Endothelial cell of umbilical vein (primary cell): ENCODE results near the gene C17orf67. TPM values are rescaled to one million over a fixed set of nuclear protein-coding genes. Genes with fewer than 3 reads are reported as not detected.

ENCODE experiments used
- BruUV-seq: library from RNA; stranded (reverse); fragments of 400-500 nt; replicated peaks from 2 replicates; lab custom pipeline; 2021; lab: Mats Ljungman, UMichigan
- CTCF ChIA-PET: fragments of 300-600, 350-600 bp; sonication (Branson Sonifier 250); formaldehyde crosslinking; loops from one replicate; lab custom pipeline; 2021; ENCODE audit warnings: antibody characterized with exemption, inconsistent platforms; lab: Charles Lee
- POLR2A ChIA-PET: fragments of 300-600, 350-600 bp; sonication (Branson Sonifier 250); formaldehyde crosslinking; loops from one replicate; lab custom pipeline; 2021; ENCODE audit warnings: antibody characterized with exemption, inconsistent platforms; lab: Charles Lee
- DNase-seq: peaks from one replicate; pipeline ENCODE4 v3.0.0-alpha.2; 2011; ENCODE audit warnings: low read depth, low spot score
- FAIRE-seq: peaks from 2 replicates; lab custom pipeline; 2011; peaks lifted over from hg19 to GRCh38; lab: Jason Lieb, UNC
- H2AFZ ChIP-seq: 2 replicates; pipeline ENCODE4 v1.6.0; 2012; ENCODE audit warnings: low read depth, low read length, control low read depth, inconsistent platforms
- H3K27ac ChIP-seq: 2 replicates; pipeline ENCODE4 v1.5.1; 2011; ENCODE audit warnings: low read depth, mild to moderate bottlenecking, control low read depth, low read length, moderate library complexity; ENCODE audit not compliant: insufficient read depth
- H3K27me3 ChIP-seq, 2 experiments: 2 replicates each; pipeline versions ENCODE4 v1.6.0 to v1.6.1; 2011; ENCODE audit warnings: low read length in 2 of 2, mixed read lengths in 1 of 2; ENCODE audit not compliant: control insufficient read depth in 2 of 2, insufficient read depth in 2 of 2
- H3K36me3 ChIP-seq, 2 experiments: 2 replicates in 1 of 2; 3 replicates in 1 of 2; pipeline ENCODE4 v1.5.1; 2011; ENCODE audit warnings: low read length in 2 of 2, mild to moderate bottlenecking in 1 of 2, moderate library complexity in 1 of 2; ENCODE audit not compliant: control insufficient read depth in 2 of 2, insufficient read depth in 2 of 2; ENCODE audit errors: extremely low read depth in 1 of 2
- H3K4me1 ChIP-seq: 3 replicates; pipeline ENCODE4 v1.5.1; 2011; ENCODE audit warnings: mild to moderate bottlenecking, low read length; ENCODE audit not compliant: control insufficient read depth, insufficient read depth; ENCODE audit errors: extremely low read depth
- H3K4me2 ChIP-seq: 2 replicates; pipeline ENCODE4 v1.6.1; 2011; ENCODE audit warnings: low read length, control low read depth, mixed read lengths; ENCODE audit not compliant: insufficient read depth
- H3K4me3 ChIP-seq, 3 experiments: fragments of 200-600 bp in 1 of 3; sonication (generic), shearing (Covaris generic) in 1 of 3; replicated peaks in 1 of 3; 2 replicates each; pipeline ENCODE4 v1.5.1; 2011 to 2016; ENCODE audit warnings: control low read depth in 3 of 3, low read length in 3 of 3, mild to moderate bottlenecking in 2 of 3, inconsistent platforms in 1 of 3, low read depth in 1 of 3, moderate library complexity in 1 of 3; ENCODE audit not compliant: insufficient read depth in 1 of 3
- H3K79me2 ChIP-seq: 2 replicates; pipeline ENCODE4 v1.6.0; 2012; ENCODE audit warnings: low read length, inconsistent platforms; ENCODE audit not compliant: control insufficient read depth, insufficient read depth
- H3K9ac ChIP-seq: replicated peaks from 2 replicates; pipeline ENCODE3; 2011; ENCODE audit warnings: low read length, control low read depth; ENCODE audit not compliant: insufficient read depth; ENCODE audit errors: extremely low read depth
- H3K9me1 ChIP-seq: replicated peaks from 3 replicates; pipeline ENCODE4 v1.6.0; 2011; ENCODE audit warnings: mild to moderate bottlenecking, low read length; ENCODE audit not compliant: control insufficient read depth, insufficient read depth; ENCODE audit errors: extremely low read depth
- H3K9me3 ChIP-seq: replicated peaks from 2 replicates; pipeline ENCODE4 v1.5.1; 2012; ENCODE audit warnings: low read length, inconsistent platforms; ENCODE audit not compliant: control insufficient read depth, insufficient read depth
- H4K20me1 ChIP-seq: replicated peaks from 2 replicates; pipeline ENCODE3; 2011; ENCODE audit warnings: mild to moderate bottlenecking, low read length; ENCODE audit not compliant: control insufficient read depth, insufficient read depth; ENCODE audit errors: extremely low read depth
- EZH2 ChIP-seq: IDR thresholded peaks from 2 replicates; pipeline ENCODE4 v1.6.1; 2012; ENCODE audit warnings: borderline replicate concordance, low read depth, mild to moderate bottlenecking, moderate library complexity, low read length, inconsistent platforms; ENCODE audit not compliant: severe bottlenecking
- FOS ChIP-seq: IDR thresholded peaks from 2 replicates; pipeline ENCODE4 v1.6.1; 2011; ENCODE audit warnings: mild to moderate bottlenecking, low read length, moderate library complexity, borderline replicate concordance; ENCODE audit not compliant: insufficient read depth
- GATA2 ChIP-seq: IDR thresholded peaks from 2 replicates; pipeline ENCODE4 v1.7.0; 2011; ENCODE audit warnings: low read depth, mild to moderate bottlenecking, moderate library complexity, mixed read lengths, low read length; ENCODE audit not compliant: insufficient read length, insufficient read depth
- MAX ChIP-seq: IDR thresholded peaks from 2 replicates; pipeline ENCODE4 v1.6.1; 2011; ENCODE audit not compliant: insufficient read depth, insufficient read length
- MYC ChIP-seq: IDR thresholded peaks from one replicate; pipeline ENCODE4 v1.6.1; 2011; ENCODE audit warnings: mild to moderate bottlenecking, low read depth, low read length
- POLR2A ChIP-seq: IDR thresholded peaks from 2 replicates; pipeline ENCODE4 v1.6.1; 2012; ENCODE audit warnings: low read depth, mild to moderate bottlenecking, control low read depth, low read length
- POLR2AphosphoS5 ChIP-seq: IDR thresholded peaks from 2 replicates; pipeline ENCODE4 v1.6.1; 2012; ENCODE audit warnings: low read depth, mild to moderate bottlenecking, control low read depth, low read length, moderate library complexity; ENCODE audit not compliant: insufficient read depth
- dilution Hi-C: fragments of 300-500 bp; cut with MboI; formaldehyde crosslinking; loops from one replicate; pipeline ENCODE4 v1.15.0; 2019; ENCODE audit warnings: low sequenced_read_pairs; ENCODE audit not compliant: extremely low pct_ligation_motif_present
- intact Hi-C: fragments of 100-400 bp; cut with micrococcal nuclease; formaldehyde crosslinking; loops from one replicate; pipeline ENCODE4 v1.10.0; 2022
- polyA plus RNA-seq, 4 experiments: library from polyadenylated mRNA; depleted of rRNA in 3 of 4; stranded (reverse) in 3 of 4; unstranded in 1 of 4; fragments of >200 nt; gene quantifications; 2 replicates each; pipeline versions ENCODE4 v1.2.1 to v1.2.3, GENCODE V29; 2011 to 2012; ENCODE audit warnings: missing spikeins in 1 of 4
- total RNA-seq: library from RNA; stranded (reverse); gene quantifications from 2 replicates; pipeline ENCODE4 v1.2.3, GENCODE V29; 2021

The C17orf67 gene
- total and polyA plus RNA-seq, 2 donors (not counting 3 experiments of a cell fraction or from before 2014, with no cell fraction given), result 1.9 to 5.8 TPM

DNA sequence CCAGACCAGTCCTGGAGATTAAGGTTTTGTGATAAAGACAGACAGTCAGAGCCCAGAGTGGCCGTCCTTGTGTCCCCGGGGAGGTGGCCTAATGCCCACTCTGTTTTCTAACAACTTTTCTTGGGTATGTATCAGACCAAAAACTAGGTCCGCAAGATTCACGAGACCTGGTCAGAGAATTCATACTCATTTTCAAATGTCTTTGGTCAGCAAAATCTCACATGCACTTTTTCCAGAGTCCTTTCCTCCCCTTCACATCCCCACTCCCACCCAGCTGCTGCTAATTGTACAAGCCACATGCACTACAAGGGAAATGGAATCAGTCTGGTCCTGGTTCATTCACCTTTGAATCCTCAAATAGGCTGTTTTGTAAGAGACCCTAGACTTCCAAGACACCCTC lies 61.7 kb downstream of the C17orf67 start:
- H4K20me1 ChIP-seq, result no peaks in the 10 kb centered on the region
- ChIA-PET POLR2A (no interaction called here), CTCF (interaction anchor here (2.2 to 3.0 kb wide), 2 partner anchors 8 to 56 kb away, joined by 14 to 15 read pairs; no protein-coding TSS in a partner anchor)
- TF ChIP-seq MAX (no peak), GATA2 (no peak), MYC (no peak), EZH2 (no peak), POLR2A (no peak), POLR2AphosphoS5 (no peak), FOS (no peak)
- no peak for FAIRE-seq
- intact Hi-C loops, result no loop called here
- peaks cover 12 to 15% of the 10 kb centered on the region in 2 experiments for H3K27me3 ChIP-seq
- no peak overlapping the region for H3K9ac ChIP-seq
- H3K79me2 ChIP-seq, result no peaks in the 10 kb centered on the region
- no peak overlapping the region for H3K27ac ChIP-seq
- H3K4me1 ChIP-seq, result no peaks in the 10 kb centered on the region
- dilution Hi-C loops, result no loop called here
- no peak overlapping the region for H3K4me3 ChIP-seq
- no peaks in the 10 kb centered on the region for H3K36me3 ChIP-seq
- no TSS peak for BruUV-seq
- no peak for DNase-seq
- H2AFZ ChIP-seq, result no peak overlapping the region
- H3K4me2 ChIP-seq, result no peak overlapping the region
- no peaks in the 10 kb centered on the region for H3K9me3 ChIP-seq
- H3K9me1 ChIP-seq, result no peaks in the 10 kb centered on the region

DNA sequence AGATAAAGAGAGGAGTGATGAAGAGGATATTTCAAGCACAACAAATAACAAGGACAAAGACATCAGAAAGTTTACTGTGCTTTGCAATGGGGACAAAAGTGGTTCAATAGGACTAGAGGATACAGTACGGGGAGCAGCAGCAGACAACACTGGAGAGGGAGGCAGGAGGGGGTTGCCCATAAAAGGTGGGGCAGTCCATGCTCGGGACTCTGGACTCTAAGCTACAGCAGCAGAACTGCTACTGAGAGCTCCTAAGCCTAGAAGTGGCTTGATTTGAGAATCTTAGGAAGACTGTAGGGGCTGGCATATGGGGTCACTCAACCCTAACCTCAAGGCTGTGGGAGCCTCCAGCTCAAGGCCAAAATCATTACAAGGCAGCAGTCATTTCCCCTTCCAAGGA lies 62.2 kb downstream of the C17orf67 start:
- Histone ChIP-seq H3K4me3 (no peak overlapping the region), H3K9ac (no peak overlapping the region), H3K27ac (no peak overlapping the region), H3K4me2 (no peak overlapping the region), H3K36me3 (no peaks in the 10 kb centered on the region), H3K9me3 (no peaks in the 10 kb centered on the region), H4K20me1 (no peaks in the 10 kb centered on the region), H3K79me2 (no peaks in the 10 kb centered on the region), H2AFZ (no peak overlapping the region), H3K27me3 (peaks cover 12 to 15% of the 10 kb centered on the region in 2 experiments), H3K4me1 (no peaks in the 10 kb centered on the region), H3K9me1 (no peaks in the 10 kb centered on the region)
- dilution Hi-C loops, result no loop called here
- TF ChIP-seq POLR2A (no peak), GATA2 (no peak), MAX (no peak)
- FAIRE-seq (no peak), DNase-seq (no peak)
- ChIA-PET CTCF (interaction anchor here (2.2 to 3.0 kb wide), 2 partner anchors 9 to 55 kb away, joined by 14 to 15 read pairs; no protein-coding TSS in a partner anchor), POLR2A (no interaction called here)
- no TSS peak for BruUV-seq
- intact Hi-C loops, result no loop called here
